ENCODE measurements around the gene NDRG2.
"Not testable (repeated sequence)": the region's sequence is repeated elsewhere in the genome, so short reads cannot be mapped to it uniquely, and the experiment has no call there.

NDRG2 gene

GRCh38 chr14:21056520-21057163 is 31.8 kb upstream of the NDRG2 start:
- DNase-seq (ENCODE audit: low read depth in 2 of 2, low spot score in 1 of 2), result no peak

GRCh38 chr14:21055432-21056117 is 30.7 kb upstream of the NDRG2 start:
- DNase-seq (ENCODE audit: low read depth in 2 of 2, low spot score in 1 of 2), result no peak

GRCh38 chr14:21054768-21055145 is 29.9 kb upstream of the NDRG2 start:
- DNase-seq (ENCODE audit: low read depth in 2 of 2, low spot score in 1 of 2), result no peak

GRCh38 chr14:21054123-21054767 is 29.4 kb upstream of the NDRG2 start:
- DNase-seq (ENCODE audit: low read depth in 2 of 2, low spot score in 1 of 2), result no peak

- DNase-seq (ENCODE audit: low read depth in 2 of 2, low spot score in 1 of 2), result no peak
These were observed 28.6 kb upstream of the NDRG2 start for GRCh38 chr14:21053184-21054122.

GRCh38 chr14:21050597-21050996 is 25.7 kb upstream of the NDRG2 start:
- DNase-seq (ENCODE audit: low read depth in 2 of 2, low spot score in 1 of 2), result no peak

- no peak for DNase-seq (ENCODE audit: low read depth in 2 of 2, low spot score in 1 of 2)
These were observed 24.4 kb upstream of the NDRG2 start for GRCh38 chr14:21049271-21049673.

- DNase-seq (ENCODE audit: low read depth in 2 of 2, low spot score in 1 of 2), result no peak
These were observed 23.8 kb upstream of the NDRG2 start for GRCh38 chr14:21048638-21049037.

GRCh38 chr14:21047378-21047781 is 22.5 kb upstream of the NDRG2 start:
- no peak for DNase-seq (ENCODE audit: low read depth in 2 of 2, low spot score in 1 of 2)

- DNase-seq (ENCODE audit: low read depth in 2 of 2, low spot score in 1 of 2), result no peak
These were observed 19.2 kb upstream of the NDRG2 start for GRCh38 chr14:21043974-21044618.

GRCh38 chr14:21043387-21043973 is 18.6 kb upstream of the NDRG2 start:
- no peak for DNase-seq (ENCODE audit: low read depth in 2 of 2, low spot score in 1 of 2)

- no peak for DNase-seq (ENCODE audit: low read depth in 2 of 2, low spot score in 1 of 2)
These were observed 18.1 kb upstream of the NDRG2 start for GRCh38 chr14:21042918-21043317.

GRCh38 chr14:21041676-21042433 is 17.0 kb upstream of the NDRG2 start, which contains the start of gene RNASE7:
Gene RNASE7, plus strand, starts transcription at chr14:21042362. Its CDS starts 631 bp downstream, at chr14:21042993.
- DNase-seq (ENCODE audit: low read depth in 2 of 2, low spot score in 1 of 2), result no peak

- DNase-seq (ENCODE audit: low read depth in 2 of 2, low spot score in 1 of 2), result not testable (repeated sequence)
These were observed 16.1 kb upstream of the NDRG2 start for GRCh38 chr14:21040941-21041340.

GRCh38 chr14:21040370-21040925 is 15.6 kb upstream of the NDRG2 start:
- DNase-seq (ENCODE audit: low read depth in 2 of 2, low spot score in 1 of 2), result no peak

- no peak for DNase-seq (ENCODE audit: low read depth in 2 of 2, low spot score in 1 of 2)
These were observed 14.9 kb upstream of the NDRG2 start for GRCh38 chr14:21039585-21040369.

- no peak for DNase-seq (ENCODE audit: low read depth in 2 of 2, low spot score in 1 of 2)
These were observed 13.9 kb upstream of the NDRG2 start for GRCh38 chr14:21038441-21039422.

Data from stimulated activated CD8-positive, alpha-beta memory T cell treated with anti-CD3 and anti-CD28 coated beads, Interleukin-4, amount 100 ng/mL, for 4 hours (primary cell).